Breast epithelium (tissue), 4 donors: ENCODE results near the gene OPHN1. TPM values are rescaled to one million over a fixed set of nuclear protein-coding genes. Genes with fewer than 3 reads are reported as not detected.

ENCODE experiments used
- DNase-seq, 2 donors: peaks; one replicate each; pipeline ENCODE4 v3.0.0-alpha.2; 2019; ENCODE audit warnings: low spot score in 2 of 2
- H3K27ac ChIP-seq, 2 donors: fragments of 200-600 bp; sonication (generic) in 1 of 2; one replicate each; pipeline ENCODE4 v1.5.1; 2016 to 2019; ENCODE audit warnings: mild to moderate bottlenecking in 1 of 2
- H3K27me3 ChIP-seq, 2 donors: fragments of 200-600 bp; sonication (generic) in 1 of 2; one replicate each; pipeline versions ENCODE4 v1.5.1 to v1.6.0; 2017 to 2019; ENCODE audit warnings: control low read depth in 1 of 2, mild to moderate bottlenecking in 1 of 2
- H3K36me3 ChIP-seq: fragments of 200-600 bp; one replicate; pipeline ENCODE4 v1.5.1; 2019
- H3K4me1 ChIP-seq, 2 donors: fragments of 200-600 bp; sonication (generic); one replicate each; pipeline ENCODE4 v1.5.1; 2016 to 2019; ENCODE audit warnings: control low read depth in 1 of 2
- H3K4me3 ChIP-seq, 3 donors: fragments of 200-600 bp; sonication (generic); 1 replicate in 2 of 3; 2 replicates in 1 of 3; pipeline ENCODE4 v1.5.1; 2016 to 2019; ENCODE audit warnings: mild to moderate bottlenecking in 3 of 3, moderate library complexity in 2 of 3
- H3K9me3 ChIP-seq, 2 donors: fragments of 200-600 bp; sonication (generic) in 1 of 2; one replicate each; pipeline ENCODE4 v1.5.1; 2016 to 2019; ENCODE audit warnings: control low read depth in 1 of 2
- CTCF ChIP-seq, 3 donors: fragments of 450-650 bp; IDR thresholded peaks; one replicate each; pipeline ENCODE4 v1.5.1; 2016 to 2017; ENCODE audit warnings: antibody characterized with exemption in 3 of 3, mild to moderate bottlenecking in 3 of 3, moderate library complexity in 3 of 3
- POLR2A ChIP-seq: fragments of 450-650 bp; IDR thresholded peaks from one replicate; pipeline ENCODE4 v1.6.1; 2016; ENCODE audit warnings: antibody characterized with exemption, mild to moderate bottlenecking, moderate library complexity
- POLR2AphosphoS5 ChIP-seq, 3 donors: sonication (generic); formaldehyde crosslinking; IDR thresholded peaks; one replicate each; pipeline ENCODE4 v1.6.1; 2017; ENCODE audit warnings: antibody characterized with exemption in 3 of 3
- intact Hi-C: fragments of 100-400 bp; cut with DNase I; formaldehyde crosslinking; loops from one replicate; pipeline ENCODE4 v1.15.1; 2023; ENCODE audit warnings: low total_unique reads
- total RNA-seq, 3 donors: library from RNA; depleted of rRNA; stranded (reverse); fragments of >200 nt; gene quantifications; one replicate each; pipeline ENCODE4 v1.1.0, GENCODE V29; 2016

The OPHN1 gene
- total RNA-seq, 3 donors from 2014 or later = 9.5 to 20.2 (median 14.6) TPM

GRCh38 chrX:68115371-68115770, 317.9 kb downstream of the OPHN1 start:
- Histone ChIP-seq H3K4me3 (no peak overlapping the region), H3K36me3 (no peaks in the 10 kb centered on the region), H3K4me1 (no peaks in the 10 kb centered on the region), H3K27ac (no peak overlapping the region), H3K27me3 (peaks cover 0 to 29% of the 10 kb centered on the region in 2 donors), H3K9me3 (no peaks in the 10 kb centered on the region)
- TF ChIP-seq POLR2A = no peak
- no peak for TF ChIP-seq CTCF (IDR thresholded peaks at IDR 0.05)
- no peak for TF ChIP-seq POLR2AphosphoS5 (IDR thresholded peaks at IDR 0.05)
- no peak for DNase-seq
- intact Hi-C loops = no loop called here

- TF ChIP-seq POLR2AphosphoS5 (IDR thresholded peaks at IDR 0.05) (no peak), POLR2A (no peak), CTCF (IDR thresholded peaks at IDR 0.05) (no peak)
- Histone ChIP-seq H3K36me3 (no peaks in the 10 kb centered on the region), H3K27ac (no peak overlapping the region), H3K4me3 (no peak overlapping the region), H3K4me1 (no peaks in the 10 kb centered on the region), H3K27me3 (peaks cover 0 to 29% of the 10 kb centered on the region in 2 donors), H3K9me3 (no peaks in the 10 kb centered on the region)
- intact Hi-C loops = no loop called here
- no peak for DNase-seq
Observed at GRCh38 chrX:68114573-68115129, 318.6 kb downstream of the OPHN1 start.

DNA sequence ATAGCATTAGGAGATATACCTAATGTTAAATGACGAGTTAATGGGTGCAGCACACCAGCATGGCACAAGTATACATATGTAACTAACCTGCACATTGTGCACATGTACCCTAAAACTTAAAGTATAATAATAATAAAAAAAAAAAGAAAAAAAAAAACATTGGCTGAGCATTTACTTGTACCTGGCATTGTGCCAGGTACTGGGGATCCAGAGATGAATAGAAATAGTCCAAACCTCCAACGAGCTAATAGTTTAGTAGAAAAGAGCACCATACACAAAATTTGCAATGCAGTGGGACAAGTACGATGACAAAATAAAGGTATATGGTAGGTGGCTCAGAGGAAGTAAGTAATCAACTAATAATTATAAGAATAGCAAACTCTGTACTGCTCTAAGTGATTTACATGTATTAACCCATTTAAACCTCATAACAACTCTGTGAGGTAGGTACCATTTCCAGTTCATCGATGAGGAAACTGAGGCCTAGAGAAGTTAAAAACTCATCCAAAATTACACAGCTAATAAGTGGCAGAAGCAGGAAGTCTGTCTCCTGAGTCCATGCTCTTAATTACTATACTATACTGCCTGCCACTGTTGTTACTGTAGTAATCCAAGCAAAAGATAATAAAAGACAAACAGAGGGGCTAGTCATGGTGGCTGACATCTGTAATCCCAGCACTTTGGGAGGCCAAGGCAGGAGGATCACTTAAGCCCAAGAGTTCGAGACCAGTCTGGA, 319.3 kb downstream of the OPHN1 start:
- intact Hi-C loops = no loop called here
- Histone ChIP-seq H3K4me1 (no peaks in the 10 kb centered on the region), H3K36me3 (no peaks in the 10 kb centered on the region), H3K4me3 (no peak overlapping the region), H3K27me3 (peaks cover 0 to 29% of the 10 kb centered on the region in 2 donors), H3K27ac (no peak overlapping the region), H3K9me3 (no peaks in the 10 kb centered on the region)
- no peak for TF ChIP-seq POLR2AphosphoS5 (IDR thresholded peaks at IDR 0.05)
- no peak for TF ChIP-seq POLR2A
- no peak for TF ChIP-seq CTCF (IDR thresholded peaks at IDR 0.05)
- DNase-seq = no peak

GRCh38 chrX:68112321-68112720, 321.0 kb downstream of the OPHN1 start:
- Histone ChIP-seq H3K27ac (peak overlapping the region in 1 of 2 donors; percentile 16), H3K36me3 (no peaks in the 10 kb centered on the region), H3K4me3 (no peak overlapping the region), H3K27me3 (peaks cover 0 to 19% of the 10 kb centered on the region in 2 donors), H3K9me3 (no peaks in the 10 kb centered on the region), H3K4me1 (no peaks in the 10 kb centered on the region)
- no peak for TF ChIP-seq CTCF (IDR thresholded peaks at IDR 0.05)
- TF ChIP-seq POLR2AphosphoS5 (IDR thresholded peaks at IDR 0.05) = no peak
- TF ChIP-seq POLR2A = no peak
- DNase-seq = no peak
- intact Hi-C loops = no loop called here

DNA sequence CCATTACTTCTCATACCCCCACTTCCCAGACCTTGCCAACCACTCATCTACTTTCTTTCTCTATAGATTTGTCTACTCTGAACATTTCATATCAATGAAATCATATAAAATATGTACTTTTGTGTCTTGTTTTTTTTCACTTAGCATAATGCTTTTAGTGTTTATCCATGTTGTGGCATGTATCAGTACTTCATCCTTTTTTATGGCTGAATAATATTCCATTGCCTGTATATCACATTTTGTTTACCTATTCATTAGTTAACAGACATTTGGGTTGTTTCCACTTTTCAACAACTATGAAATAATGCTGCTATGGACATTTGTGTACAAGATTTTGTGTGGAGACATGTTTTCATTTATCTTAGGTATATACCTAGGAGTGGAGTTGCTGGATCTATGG, 324.1 kb downstream of the OPHN1 start:
- Histone ChIP-seq H3K27ac (no peak overlapping the region), H3K27me3 (peaks cover 0 to 15% of the 10 kb centered on the region in 2 donors), H3K9me3 (peaks cover 0 to 5% of the 10 kb centered on the region in 2 donors), H3K36me3 (no peaks in the 10 kb centered on the region), H3K4me1 (no peaks in the 10 kb centered on the region), H3K4me3 (no peak overlapping the region)
- no peak for TF ChIP-seq POLR2AphosphoS5 (IDR thresholded peaks at IDR 0.05)
- TF ChIP-seq POLR2A = no peak
- no peak for TF ChIP-seq CTCF (IDR thresholded peaks at IDR 0.05)
- intact Hi-C loops = no loop called here
- DNase-seq = no peak
